Measurements from ENCODE around the gene JUNB.
A peak's percentile ranks its signal among the peaks of the same experiment; 100 is the strongest.
"Not testable (repeated sequence)": the region's sequence is repeated elsewhere in the genome, so short reads cannot be mapped to it uniquely, and the experiment has no call there.

The JUNB gene

DNA sequence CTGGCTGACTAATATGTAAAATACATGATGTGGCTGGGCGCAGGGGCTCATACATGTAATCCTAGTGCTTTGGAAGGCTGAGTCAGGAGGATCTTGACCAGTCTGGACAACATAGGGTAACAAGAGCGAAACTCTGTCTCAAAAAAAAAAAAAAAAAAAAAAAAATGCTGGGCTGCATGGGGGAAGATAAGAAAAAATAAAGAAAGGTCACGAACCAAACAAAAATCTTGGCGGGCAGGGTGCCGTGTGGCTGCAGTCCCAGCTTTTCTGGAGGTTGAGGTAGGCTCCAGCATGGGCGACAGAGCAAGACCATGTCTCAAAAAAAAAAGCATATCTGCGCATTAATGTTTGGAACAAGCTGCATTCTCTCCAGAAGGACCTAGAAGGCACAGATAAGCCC lies 23.8 kb downstream of the JUNB start:
- DNase-seq, result no peak

DNA sequence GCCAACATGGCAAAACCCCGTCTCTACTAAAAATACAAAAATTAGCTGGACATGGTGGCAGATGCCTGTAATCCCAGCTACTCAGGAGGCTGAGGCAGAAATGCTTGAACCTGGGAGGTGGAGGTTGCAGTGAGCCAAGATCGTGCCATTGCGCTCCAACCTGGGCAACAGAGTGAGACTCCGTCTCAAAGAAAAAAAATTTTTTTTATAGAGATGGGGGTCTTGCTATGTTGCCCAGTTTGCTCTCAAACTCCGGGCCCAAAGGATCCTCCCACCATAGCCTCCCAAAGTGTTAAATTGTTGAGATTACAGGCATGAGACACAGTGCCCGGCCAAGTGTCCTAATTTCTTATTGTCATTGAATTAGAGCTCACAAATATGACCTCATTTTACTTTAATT lies 25.9 kb downstream of the JUNB start:
- not testable (repeated sequence) for DNase-seq

DNA sequence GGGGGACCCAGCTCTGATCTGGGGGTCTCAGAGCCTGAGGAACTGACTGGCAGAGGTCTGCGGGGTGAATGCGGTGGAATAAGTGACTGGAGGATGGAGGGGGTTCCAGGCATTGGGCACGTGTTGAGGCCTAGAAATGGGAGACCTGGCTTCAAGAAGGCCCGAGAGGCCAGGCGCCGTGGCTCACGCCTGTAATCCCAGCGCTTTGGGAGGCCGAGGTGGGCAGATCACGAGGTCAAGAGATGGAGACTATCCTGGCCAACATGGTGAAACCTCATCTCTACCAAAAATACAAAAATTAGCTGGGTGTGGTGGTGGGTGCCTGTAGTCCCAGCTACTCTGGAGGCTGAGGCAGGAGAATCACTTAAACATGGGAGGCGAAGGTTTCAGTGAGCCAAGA lies 26.5 kb downstream of the JUNB start:
- not testable (repeated sequence) for DNase-seq

DNA sequence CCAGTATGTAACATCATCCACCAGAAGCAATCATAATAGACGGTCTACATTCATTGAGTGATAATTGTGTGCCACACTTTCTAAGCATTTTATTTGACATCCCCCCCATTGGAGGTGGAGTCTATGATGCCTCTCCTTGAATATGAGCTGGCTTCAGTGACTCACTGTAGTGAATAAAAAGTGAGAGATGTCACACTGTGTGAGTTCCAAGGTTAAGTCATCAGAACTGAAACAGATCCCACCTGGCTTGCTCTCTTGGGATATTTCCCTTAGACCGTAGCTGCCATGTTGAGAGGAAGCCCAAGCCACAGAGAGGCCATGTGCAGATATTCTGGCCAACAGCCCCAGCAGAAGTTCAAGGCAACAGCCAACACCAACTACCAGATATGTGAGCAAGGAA lies 30.5 kb downstream of the JUNB start:
- no peak for DNase-seq

DNA sequence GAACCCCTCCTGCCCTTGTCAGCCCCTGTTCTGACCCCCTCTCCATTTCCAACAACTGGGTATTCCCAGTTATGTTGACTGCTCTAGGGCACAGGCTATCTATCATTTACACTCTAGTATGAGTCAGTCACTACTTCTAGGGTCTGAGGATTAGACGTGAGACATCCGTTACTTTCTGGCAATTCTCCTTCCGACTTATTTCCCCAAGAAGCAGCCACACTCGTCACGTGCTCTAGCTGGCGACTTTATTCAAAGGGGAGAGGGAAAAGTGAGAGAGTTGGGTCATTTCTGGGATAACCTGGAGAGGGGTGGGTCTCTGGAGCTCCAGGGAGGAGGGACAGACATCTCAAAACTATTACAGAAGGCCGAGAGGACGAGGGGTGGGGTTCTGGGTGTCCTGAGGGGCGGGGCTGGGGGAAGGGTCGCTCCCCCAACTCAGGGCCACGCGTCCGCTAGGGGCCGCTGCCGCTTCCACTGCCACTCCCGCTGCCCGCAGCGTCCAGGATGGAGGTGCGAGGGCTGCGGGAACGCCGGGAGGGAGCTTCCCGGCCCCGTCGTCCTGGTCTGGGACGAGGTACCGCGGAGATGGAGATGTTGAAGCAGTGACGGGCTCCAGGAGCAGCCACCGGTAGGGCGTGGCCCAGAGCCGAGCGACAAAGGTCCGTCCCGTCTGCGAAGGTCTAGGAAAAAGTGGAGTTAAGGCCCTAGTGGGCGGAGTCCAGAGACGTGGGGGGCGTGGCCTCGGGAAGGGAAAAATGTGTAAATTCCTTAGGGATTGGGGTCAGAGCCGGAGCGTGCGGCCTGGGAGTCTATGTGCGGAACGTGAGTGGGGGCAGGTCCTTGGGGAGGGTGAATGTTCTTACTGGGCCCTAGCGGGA lies 34.2 kb downstream of the JUNB start:
- DNase-seq, result no peak

DNA sequence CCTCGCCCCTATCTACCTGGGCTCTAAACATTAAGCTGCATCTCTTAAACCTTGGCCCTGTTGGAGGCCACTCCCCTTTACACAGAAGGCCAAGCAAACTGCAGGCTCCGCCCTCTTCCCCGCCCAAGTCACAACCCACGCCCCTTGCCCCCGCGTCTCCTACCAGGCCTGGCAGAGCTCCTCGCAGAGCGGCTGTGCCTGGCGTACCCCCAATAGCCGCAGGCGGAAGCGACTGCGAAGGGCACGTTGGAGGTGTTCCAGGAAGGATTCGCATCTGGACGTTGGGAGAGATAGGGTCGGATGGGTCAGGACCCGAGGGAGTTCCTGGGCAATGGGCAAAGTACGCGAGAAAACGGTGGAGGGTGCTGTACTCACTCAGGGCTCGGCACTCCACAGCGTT lies 37.2 kb downstream of the JUNB start:
- peak; percentile 61 for DNase-seq

DNA sequence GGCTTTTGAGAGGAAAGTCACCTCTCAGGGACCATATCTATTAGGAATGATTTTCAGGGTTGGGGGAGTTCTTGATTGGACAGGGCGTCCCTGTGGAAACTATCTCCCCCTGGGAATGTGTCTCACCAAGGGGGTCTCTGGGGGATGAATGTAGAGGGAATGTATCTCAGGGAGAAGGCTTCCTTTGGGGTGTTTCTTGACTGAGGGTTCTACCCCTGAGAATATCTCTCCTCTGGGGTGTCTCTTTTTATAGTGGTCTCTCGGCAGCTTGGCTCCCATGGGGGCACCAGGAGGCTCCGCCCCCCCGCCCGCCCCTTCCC lies 42.1 kb downstream of the JUNB start:
- DNase-seq, result no peak

DNA sequence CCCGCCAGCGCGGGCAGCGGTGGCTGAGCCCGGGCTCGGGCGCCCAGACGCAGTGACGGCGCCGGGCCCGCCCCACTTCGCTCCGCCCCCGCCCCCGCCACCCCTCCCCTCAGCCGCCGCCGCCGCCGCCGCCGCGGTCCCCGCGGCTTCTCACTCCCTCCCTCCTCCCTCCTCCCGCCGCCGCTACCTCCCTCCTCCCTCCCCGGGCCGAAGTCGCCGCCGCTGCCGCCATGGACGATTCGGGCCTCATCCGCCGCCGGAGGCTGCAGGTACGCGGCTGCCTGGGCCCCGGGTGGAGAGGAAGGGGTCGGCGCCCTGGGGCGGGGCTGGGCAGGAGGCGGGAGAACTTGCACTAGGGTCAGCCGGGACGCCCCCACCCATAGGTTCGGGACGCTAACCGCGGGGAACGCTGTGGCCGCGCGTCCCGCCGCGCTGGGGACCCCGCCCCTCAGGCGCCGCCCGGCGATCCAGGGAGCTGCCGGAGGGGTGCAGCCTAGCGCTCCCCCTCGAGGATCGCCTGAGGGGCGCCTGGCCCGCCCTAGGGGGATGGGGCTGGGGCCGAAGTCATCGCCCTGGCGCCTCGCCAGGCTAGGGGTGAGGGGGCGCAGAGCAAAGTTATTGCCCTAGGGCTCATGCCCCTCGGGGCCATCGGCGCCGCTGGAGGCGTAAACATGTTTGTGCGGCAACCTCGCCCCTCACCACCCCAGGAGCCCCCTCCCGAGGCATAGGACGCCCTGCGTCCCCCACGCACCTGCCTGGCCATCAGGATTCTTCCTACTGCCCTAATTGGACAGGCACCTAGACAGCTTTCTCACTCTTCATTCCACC lies 42.7 kb downstream of the JUNB start:
- DNase-seq, result no peak

DNA sequence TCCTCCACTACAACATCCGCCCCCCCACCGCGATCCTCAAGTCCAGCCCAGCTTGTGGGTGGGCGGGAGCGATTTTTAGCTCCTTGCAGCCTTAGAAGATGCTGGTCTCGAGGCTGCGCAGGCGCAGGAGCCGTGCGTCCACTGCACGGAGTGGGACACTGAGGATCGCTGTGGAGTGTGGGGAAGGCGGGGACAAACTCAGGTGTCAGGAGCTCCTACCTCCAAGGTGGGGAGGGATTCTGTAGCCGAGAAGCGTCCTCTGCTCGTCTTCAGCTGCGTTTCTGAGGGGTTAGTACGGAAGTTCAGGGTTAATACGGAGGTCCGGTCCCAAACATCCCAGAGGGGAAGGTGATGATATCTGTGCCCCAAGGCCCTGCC lies 43.3 kb downstream of the JUNB start, which contains the start of gene RTBDN:
Gene RTBDN, minus strand, starts transcription at position 14 of the 378 bp plus-strand sequence. CDS start 4,600 bp downstream, outside the sequence.
- DNase-seq, result no peak

DNA sequence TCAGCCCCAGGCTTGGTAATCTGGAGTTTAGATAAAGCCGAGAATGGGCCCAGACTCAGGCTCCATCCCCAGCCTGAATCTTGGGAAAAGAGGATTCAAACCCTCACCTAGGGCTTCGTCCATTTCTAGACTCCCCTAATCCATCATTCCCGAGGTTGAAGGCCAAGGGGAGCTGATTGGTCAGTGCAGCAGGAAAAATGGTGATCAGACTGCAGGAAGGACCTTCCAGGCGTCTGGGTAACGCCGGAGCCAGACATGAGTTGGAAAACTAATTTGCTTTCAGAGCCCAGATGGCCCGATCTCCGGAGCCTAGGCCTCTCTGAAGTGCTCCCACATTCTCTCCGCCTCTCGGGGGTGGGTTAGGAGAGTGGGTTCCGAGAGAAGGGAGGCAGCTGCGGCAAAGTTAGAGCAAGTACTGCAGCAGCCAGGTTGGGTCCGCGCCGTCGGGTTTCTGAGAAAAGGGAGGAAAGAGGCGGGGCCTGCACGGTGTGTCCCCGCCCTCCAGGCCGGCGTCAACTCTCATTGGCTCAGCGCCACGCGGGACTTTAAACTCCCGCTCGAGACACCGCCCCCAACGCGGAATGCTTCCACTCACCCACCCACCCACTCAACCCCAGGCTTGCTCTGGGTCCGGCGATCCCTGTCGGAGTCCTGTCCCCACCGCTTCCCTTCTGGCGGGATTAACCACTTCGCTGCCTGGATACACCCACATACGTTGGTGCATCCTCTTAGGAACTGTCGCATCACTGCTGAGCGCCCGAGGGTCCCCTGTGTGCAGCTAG lies 43.9 kb downstream of the JUNB start:
- no peak for DNase-seq

DNA sequence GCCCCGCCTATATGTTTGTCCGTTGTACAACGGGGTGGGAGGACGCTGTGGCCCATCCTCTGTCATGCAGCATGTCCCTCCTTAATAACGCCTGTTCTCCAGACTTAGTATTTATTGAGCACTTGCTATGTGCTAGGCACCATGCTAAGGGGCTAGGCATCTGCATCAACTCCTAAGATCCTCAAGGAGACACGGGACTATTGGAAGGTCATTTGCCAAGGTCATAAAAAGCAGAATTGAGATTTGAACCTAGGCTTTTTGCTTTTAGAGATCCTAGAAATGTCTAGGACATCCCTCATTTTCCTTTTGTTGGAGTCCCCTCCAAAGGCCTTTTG lies 45.2 kb downstream of the JUNB start:
- no peak for DNase-seq

DNA sequence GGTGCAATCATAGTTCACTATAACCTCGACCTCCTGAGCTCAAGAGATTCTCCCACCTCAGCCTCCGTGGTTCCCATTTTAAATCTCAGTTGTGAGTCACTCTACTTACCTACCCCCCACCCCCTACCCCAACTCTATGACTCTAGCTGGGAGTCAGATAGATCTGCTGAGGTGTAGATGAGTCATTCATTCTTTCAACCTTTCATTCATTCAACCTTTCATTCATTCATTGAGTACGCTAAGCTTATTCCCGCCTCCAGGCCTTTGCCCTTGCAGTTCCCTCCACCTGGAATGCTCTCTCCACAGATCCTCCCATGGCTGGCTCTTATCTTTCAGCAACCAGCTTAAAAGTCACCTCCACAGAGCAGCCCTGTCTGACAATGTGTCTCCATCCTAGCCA lies 45.9 kb downstream of the JUNB start:
- no peak for DNase-seq

DNA sequence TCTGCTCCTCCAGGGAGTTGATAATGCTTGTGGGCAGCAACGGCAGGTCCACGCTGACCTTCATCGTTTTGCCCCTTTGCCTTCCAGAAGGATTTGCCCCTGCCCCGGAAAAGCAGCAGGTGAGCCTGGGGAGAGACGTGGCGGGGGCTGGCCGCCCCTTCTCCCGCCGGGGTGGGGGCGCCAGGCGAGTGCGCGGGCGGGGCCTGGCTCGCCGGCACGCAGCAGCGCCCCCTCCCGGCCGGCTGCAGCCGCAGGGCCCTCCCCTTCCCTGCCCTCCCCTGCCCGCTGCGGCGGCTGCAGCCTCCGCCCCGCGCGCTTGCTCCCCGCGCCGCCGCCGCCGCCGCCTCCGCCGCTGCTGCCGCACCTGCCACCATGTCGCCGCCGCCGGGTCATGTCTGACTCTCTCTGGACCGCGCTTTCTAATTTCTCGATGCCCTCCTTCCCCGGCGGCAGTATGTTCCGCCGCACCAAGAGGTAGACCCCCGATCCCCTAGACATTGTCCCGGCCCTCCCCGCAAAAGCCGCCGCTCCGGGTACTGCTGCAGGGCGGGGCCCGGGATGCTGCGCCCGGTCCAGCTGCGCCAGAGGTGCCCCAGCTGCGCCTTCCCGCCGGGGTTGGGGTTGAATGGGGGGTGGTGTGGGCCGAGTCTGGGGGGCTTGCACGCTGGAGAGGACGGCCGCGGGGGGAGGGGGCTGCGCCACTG lies 47.0 kb downstream of the JUNB start, which contains the start of gene MAST1:
Gene MAST1, plus strand, starts transcription at position 334 of the 704 bp plus-strand sequence. Its CDS starts 58 bp downstream, at position 392.
- no peak for DNase-seq

DNA sequence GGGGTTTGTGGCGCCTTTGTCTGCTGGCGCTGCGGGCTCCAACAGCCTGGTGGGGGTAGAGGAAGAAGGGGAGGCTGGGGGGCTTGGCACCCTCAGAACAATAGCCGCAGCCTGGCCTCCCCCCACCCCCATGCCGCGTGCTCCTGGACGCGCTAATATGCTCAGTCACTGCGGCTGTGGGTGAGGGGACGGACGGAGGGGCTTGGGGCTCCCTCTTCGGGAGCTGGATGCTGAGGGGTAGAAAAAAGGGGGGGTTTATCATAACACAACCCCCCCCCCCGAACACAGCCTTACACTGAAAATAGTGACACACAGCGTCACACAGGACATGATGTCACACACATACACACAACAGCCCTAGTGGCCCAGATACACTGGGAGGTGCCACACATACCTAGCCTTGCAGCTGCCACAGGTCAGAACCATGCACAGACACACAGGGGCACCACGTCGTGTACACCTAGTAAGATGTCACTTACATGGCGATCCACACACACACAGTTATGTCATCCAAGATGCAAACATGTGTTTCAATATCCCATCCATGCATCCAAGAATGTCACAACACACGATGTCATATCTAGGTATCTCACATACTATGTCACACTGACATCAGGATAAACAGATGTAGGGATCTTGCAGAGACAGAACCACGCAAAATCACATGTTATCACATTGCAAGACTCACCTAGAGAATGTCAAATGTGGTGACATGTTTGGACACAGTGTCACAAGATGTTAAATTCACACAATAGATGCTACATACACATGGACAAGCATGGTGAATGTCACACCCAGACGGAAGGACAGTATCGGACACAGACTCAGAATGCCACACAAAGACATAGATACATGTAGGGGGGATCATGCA lies 47.8 kb downstream of the JUNB start:
- no peak for DNase-seq

DNA sequence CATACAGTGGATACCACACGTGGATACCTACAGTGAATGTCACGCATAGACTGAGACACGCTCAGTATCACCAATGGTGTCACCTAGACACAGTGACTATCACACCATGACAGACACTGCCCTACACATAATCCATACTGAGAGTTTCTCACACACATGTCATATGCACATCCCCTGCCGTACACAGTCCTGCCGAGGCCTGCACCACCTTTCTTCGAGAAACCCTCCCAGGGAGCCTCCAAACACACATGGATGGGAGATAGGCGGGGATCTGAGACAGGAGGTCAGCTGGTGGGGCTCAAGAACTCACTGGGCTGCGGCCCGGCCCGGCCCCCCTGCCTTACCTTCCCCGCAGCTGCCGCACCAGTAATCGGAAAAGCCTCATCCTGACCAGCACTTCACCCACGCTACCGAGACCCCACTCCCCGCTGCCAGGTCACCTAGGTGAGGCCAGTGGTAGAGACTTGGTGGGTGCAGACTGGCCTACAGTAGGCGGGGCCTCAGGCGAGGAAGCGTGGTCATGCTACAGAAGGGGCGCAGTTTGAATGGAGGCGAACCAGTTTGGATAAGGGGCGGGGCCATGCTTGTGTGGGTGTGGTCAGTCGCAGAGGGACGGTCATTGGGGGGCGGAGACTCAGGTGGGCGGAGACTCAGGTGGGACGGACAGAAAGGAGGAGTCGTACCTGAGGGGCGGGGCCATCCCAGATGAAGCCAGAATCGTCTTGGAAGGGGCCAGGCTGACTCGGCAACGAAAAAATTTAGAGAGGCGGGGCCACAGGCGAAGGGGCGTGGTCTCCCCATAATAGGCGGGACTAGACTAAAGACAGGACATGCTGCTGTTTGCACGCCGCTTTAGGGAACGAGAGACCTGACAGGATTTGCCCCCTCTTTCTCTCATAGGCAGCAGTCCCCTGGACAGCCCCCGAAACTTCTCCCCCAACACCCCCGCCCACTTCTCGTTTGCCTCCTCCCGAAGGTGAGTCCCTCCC lies 49.1 kb downstream of the JUNB start:
- DNase-seq, result peak; percentile 93

DNA sequence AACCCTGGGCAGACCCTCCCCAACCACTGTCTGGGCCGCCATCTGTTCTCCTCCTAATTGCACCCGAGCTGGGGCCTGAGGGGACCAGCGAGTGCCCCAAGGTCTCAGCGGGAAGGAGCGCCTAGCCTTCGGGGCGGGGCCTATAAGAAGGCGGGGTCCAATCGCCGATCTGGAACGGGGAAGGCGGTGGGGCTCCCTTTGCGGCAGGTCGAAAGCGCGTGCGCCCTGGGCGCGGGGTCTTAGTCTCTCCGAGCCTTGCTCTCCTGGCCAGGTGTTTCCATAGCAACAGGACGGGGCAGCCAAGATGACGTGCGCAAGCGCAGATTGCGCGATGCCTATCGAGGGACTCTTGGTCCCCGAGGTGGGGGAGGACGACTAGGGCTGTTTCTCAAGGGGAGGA lies 49.8 kb downstream of the JUNB start:
- peak; percentile 77 for DNase-seq

DNA sequence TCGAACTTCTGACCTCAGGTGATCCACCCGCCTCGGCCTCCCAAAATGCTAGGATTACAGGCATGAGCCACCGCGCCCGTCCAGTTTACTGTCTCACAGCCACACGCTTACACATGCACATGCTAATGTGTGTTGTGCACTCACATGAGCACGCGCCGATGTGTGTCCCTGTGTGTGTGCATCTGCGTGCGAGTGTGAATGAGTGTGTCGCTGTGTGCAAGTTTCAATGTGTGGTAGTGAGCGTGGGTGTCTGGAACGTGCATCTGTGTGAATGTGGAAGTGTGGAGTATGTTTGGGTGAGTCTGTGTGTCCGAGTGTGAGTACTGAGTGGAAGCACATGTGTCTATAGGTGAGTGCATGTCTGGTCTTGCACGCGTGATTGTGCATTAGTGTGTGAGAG lies 51.2 kb downstream of the JUNB start:
- DNase-seq, result no peak

Measured in DMS153 (cell line).